Loucy (cell line): Measurements from ENCODE around the gene DCAF8L2.

Source experiments
- H2AFZ ChIP-seq: fragments of 200-600 bp; sonication (generic); 2 replicates; pipeline ENCODE4 v1.6.0; 2016; ENCODE audit warnings: antibody characterized with exemption, mild to moderate bottlenecking, low read length, moderate library complexity
- H3F3A ChIP-seq: fragments of 200-600 bp; 2 replicates; pipeline ENCODE4 v1.6.0; 2016; ENCODE audit warnings: antibody characterized with exemption, low read depth, mild to moderate bottlenecking
- H3K27me3 ChIP-seq: fragments of 200-600 bp; sonication (generic); 2 replicates; pipeline ENCODE4 v1.6.1; 2014; ENCODE audit warnings: low read length, mild to moderate bottlenecking; ENCODE audit not compliant: insufficient read depth, poor library complexity, severe bottlenecking
- H3K36me3 ChIP-seq: fragments of 200-600 bp; sonication (generic); 2 replicates; pipeline ENCODE4 v1.6.1; 2016; ENCODE audit warnings: low read length; ENCODE audit not compliant: insufficient read depth
- H3K4me1 ChIP-seq: fragments of 200-600 bp; sonication (generic); 2 replicates; pipeline ENCODE4 v1.5.1; 2014; ENCODE audit warnings: low read length, mild to moderate bottlenecking; ENCODE audit not compliant: insufficient read depth, poor library complexity, severe bottlenecking
- H3K4me2 ChIP-seq: fragments of 200-600 bp; sonication (generic); 2 replicates; pipeline ENCODE4 v1.6.0; 2014; ENCODE audit warnings: antibody characterized with exemption, low read length, low read depth, mild to moderate bottlenecking; ENCODE audit not compliant: poor library complexity, severe bottlenecking
- H3K4me3 ChIP-seq: fragments of 200-600 bp; sonication (generic); 2 replicates; pipeline ENCODE4 v1.5.1; 2014; ENCODE audit warnings: low read length, mild to moderate bottlenecking, mixed read lengths; ENCODE audit not compliant: poor library complexity, severe bottlenecking
- H3K79me2 ChIP-seq: fragments of 200-600 bp; sonication (generic); 2 replicates; pipeline ENCODE4 v1.6.1; 2014; ENCODE audit warnings: low read length; ENCODE audit not compliant: insufficient read depth
- H3K9ac ChIP-seq: fragments of 200-600 bp; sonication (generic); 2 replicates; pipeline ENCODE4 v1.6.0; 2014; ENCODE audit warnings: mild to moderate bottlenecking, low read depth, low read length, moderate library complexity; ENCODE audit not compliant: poor library complexity, severe bottlenecking
- H3K9me2 ChIP-seq: fragments of 200-600 bp; sonication (generic); replicated peaks from 2 replicates; pipeline ENCODE4 v1.6.1; 2016; ENCODE audit warnings: low read depth, low read length, mixed read lengths
- H3K9me3 ChIP-seq: fragments of 200-600 bp; sonication (generic); 2 replicates; pipeline ENCODE4 v1.6.1; 2014; ENCODE audit warnings: mild to moderate bottlenecking, antibody characterized with exemption, low read length, low read depth; ENCODE audit not compliant: insufficient read depth
- H4K20me1 ChIP-seq: fragments of 200-600 bp; sonication (generic); 2 replicates; pipeline ENCODE4 v1.6.0; 2014; ENCODE audit warnings: antibody characterized with exemption, low read length, mild to moderate bottlenecking; ENCODE audit not compliant: insufficient read depth, poor library complexity, severe bottlenecking
- EZH2phosphoT487 ChIP-seq: fragments of 200-600 bp; IDR thresholded peaks from 2 replicates; pipeline ENCODE4 v1.6.1; 2018; ENCODE audit warnings: antibody characterized with exemption, mild to moderate bottlenecking, moderate library complexity, borderline replicate concordance
- TF ChIP-seq, protein P1 (sequence below): fragments of 200-600 bp; sonication (generic); conservative IDR thresholded peaks from 2 replicates; pipeline ENCODE4 v1.5.1; 2014; ENCODE audit warnings: mild to moderate bottlenecking, antibody characterized with exemption, low read length

The DCAF8L2 gene

DNA sequence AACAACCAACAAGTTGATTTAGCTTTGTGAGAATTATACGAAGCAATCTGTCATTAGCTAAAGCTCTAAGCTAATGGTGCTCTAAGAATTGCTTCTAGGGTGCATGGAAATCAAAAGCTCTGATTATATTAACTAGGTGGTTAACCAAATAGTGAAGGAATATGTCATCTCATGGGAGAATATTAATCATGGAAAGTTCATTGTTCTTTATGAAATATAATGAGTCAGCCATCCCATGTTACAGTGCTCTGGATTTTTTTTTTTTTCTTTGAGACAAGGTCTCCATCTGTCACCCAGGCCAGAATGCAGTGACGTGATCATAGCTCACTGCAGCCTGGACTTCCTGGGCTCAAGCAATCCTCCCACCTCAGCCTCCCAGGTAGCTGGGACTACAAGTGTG lies 10.5 kb downstream of the DCAF8L2 start:
- Histone ChIP-seq H4K20me1 (no peaks in the 10 kb centered on the region), H3K4me2 (no peak overlapping the region), H3K4me3 (no peak overlapping the region), H2AFZ (no peak overlapping the region), H3F3A (no peaks in the 10 kb centered on the region), H3K36me3 (no peaks in the 10 kb centered on the region), H3K9me2 (no peaks in the 10 kb centered on the region), H3K27me3 (no peaks in the 10 kb centered on the region), H3K79me2 (no peaks in the 10 kb centered on the region), H3K9ac (no peak overlapping the region), H3K9me3 (no peaks in the 10 kb centered on the region), H3K4me1 (no peaks in the 10 kb centered on the region)
- TF ChIP-seq, protein P1, sequence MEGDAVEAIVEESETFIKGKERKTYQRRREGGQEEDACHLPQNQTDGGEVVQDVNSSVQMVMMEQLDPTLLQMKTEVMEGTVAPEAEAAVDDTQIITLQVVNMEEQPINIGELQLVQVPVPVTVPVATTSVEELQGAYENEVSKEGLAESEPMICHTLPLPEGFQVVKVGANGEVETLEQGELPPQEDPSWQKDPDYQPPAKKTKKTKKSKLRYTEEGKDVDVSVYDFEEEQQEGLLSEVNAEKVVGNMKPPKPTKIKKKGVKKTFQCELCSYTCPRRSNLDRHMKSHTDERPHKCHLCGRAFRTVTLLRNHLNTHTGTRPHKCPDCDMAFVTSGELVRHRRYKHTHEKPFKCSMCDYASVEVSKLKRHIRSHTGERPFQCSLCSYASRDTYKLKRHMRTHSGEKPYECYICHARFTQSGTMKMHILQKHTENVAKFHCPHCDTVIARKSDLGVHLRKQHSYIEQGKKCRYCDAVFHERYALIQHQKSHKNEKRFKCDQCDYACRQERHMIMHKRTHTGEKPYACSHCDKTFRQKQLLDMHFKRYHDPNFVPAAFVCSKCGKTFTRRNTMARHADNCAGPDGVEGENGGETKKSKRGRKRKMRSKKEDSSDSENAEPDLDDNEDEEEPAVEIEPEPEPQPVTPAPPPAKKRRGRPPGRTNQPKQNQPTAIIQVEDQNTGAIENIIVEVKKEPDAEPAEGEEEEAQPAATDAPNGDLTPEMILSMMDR, result no peak
- no peak for TF ChIP-seq EZH2phosphoT487

DNA sequence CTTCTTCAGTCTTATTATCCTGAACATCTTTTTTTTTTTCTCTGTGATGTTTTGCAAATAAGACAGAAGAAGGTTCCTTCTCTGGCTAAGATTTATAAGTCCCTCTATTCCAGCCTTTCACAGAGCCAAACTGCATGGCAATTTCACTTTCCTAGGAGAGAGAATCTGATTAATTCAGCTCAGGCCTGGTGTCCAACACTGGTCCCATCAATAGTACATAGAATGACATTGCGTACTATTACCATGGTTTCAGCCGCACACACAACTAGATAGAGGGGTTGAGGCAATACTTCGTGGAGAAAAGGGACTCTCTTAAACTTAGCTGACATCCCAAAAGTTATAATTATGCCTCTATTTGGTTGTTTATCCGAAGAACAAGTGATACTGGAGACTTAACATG lies 18.5 kb downstream of the DCAF8L2 start:
- Histone ChIP-seq H4K20me1 (no peaks in the 10 kb centered on the region), H3K4me2 (no peak overlapping the region), H3K9ac (no peak overlapping the region), H3K36me3 (no peaks in the 10 kb centered on the region), H3F3A (no peaks in the 10 kb centered on the region), H3K4me1 (no peaks in the 10 kb centered on the region), H3K79me2 (no peaks in the 10 kb centered on the region), H2AFZ (no peak overlapping the region), H3K4me3 (no peak overlapping the region), H3K9me2 (no peaks in the 10 kb centered on the region), H3K9me3 (no peaks in the 10 kb centered on the region), H3K27me3 (no peaks in the 10 kb centered on the region)
- no peak for TF ChIP-seq EZH2phosphoT487
- TF ChIP-seq, protein P1, result no peak

DNA sequence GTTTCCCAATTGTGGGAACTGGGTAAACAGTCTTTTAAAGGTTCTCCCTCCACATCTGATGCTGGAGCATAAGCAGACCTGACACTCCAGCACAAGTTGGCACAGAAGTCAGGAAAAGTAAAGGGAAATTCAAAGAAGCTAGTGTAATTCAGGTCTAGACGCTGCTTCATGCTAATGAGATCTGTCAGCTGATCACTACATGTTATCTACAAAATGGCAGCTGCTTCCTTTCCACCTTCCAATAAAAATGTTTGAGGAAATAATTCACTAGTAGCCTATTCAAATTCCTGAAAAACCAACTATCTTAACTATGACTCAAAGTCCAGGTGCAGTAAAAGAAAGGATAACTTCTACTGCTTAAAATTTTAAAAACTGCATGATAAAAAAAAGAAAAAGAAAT lies 29.3 kb downstream of the DCAF8L2 start:
- Histone ChIP-seq H4K20me1 (no peaks in the 10 kb centered on the region), H3K27me3 (no peaks in the 10 kb centered on the region), H3K4me2 (no peak overlapping the region), H3K4me1 (no peaks in the 10 kb centered on the region), H2AFZ (no peak overlapping the region), H3K9me2 (no peaks in the 10 kb centered on the region), H3K9me3 (no peaks in the 10 kb centered on the region), H3F3A (no peaks in the 10 kb centered on the region), H3K79me2 (no peaks in the 10 kb centered on the region), H3K36me3 (no peaks in the 10 kb centered on the region), H3K4me3 (no peak overlapping the region), H3K9ac (no peak overlapping the region)
- TF ChIP-seq, protein P1, result no peak
- TF ChIP-seq EZH2phosphoT487, result no peak
